HG03378 (cell line): ENCODE results near the gene NLGN1.
A peak's percentile ranks its signal among the peaks of the same experiment; 100 is the strongest.

ENCODE experiments used
- ATAC-seq: cut with Tn5 transposase; IDR thresholded peaks from one replicate; pipeline ENCODE4 v1.9.1; 2021; ENCODE audit warnings: mild to moderate bottlenecking, moderate library complexity; ENCODE audit not compliant: unreplicated experiment

The NLGN1 gene

GRCh38 chr3:174058804-174059203 lies 661.3 kb downstream of the NLGN1 start:
- no peak for ATAC-seq

GRCh38 chr3:174060431-174060830 lies 662.9 kb downstream of the NLGN1 start:
- ATAC-seq: no peak

GRCh38 chr3:174061162-174061561 lies 663.6 kb downstream of the NLGN1 start:
- no peak for ATAC-seq

GRCh38 chr3:174061731-174062130 lies 664.2 kb downstream of the NLGN1 start:
- no peak for ATAC-seq

- ATAC-seq: no peak
Observed at GRCh38 chr3:174062923-174063322, 665.4 kb downstream of the NLGN1 start.

GRCh38 chr3:174068035-174068434 lies 670.5 kb downstream of the NLGN1 start:
- no peak for ATAC-seq

GRCh38 chr3:174072675-174073074 lies 675.1 kb downstream of the NLGN1 start:
- ATAC-seq: no peak

- ATAC-seq: no peak
Observed at GRCh38 chr3:174083706-174084105, 686.2 kb downstream of the NLGN1 start.

- no peak for ATAC-seq
Observed at GRCh38 chr3:174089592-174089991, 692.0 kb downstream of the NLGN1 start.

GRCh38 chr3:174094669-174095068 lies 697.1 kb downstream of the NLGN1 start:
- ATAC-seq: no peak

GRCh38 chr3:174097686-174098085 lies 700.1 kb downstream of the NLGN1 start:
- no peak for ATAC-seq

GRCh38 chr3:174098746-174099145 lies 701.2 kb downstream of the NLGN1 start:
- no peak for ATAC-seq

GRCh38 chr3:174099724-174100123 lies 702.2 kb downstream of the NLGN1 start:
- ATAC-seq: no peak

- ATAC-seq: no peak
Observed at GRCh38 chr3:174100744-174101143, 703.2 kb downstream of the NLGN1 start.

GRCh38 chr3:174101244-174101643 lies 703.7 kb downstream of the NLGN1 start:
- peak; percentile 54 for ATAC-seq

- no peak for ATAC-seq
Observed at GRCh38 chr3:174102274-174102673, 704.7 kb downstream of the NLGN1 start.

- ATAC-seq: no peak
Observed at GRCh38 chr3:174102866-174103265, 705.3 kb downstream of the NLGN1 start.

GRCh38 chr3:174110761-174111160 lies 713.2 kb downstream of the NLGN1 start:
- ATAC-seq: no peak

GRCh38 chr3:174111776-174112175 lies 714.2 kb downstream of the NLGN1 start:
- no peak for ATAC-seq

GRCh38 chr3:174116421-174116820 lies 718.9 kb downstream of the NLGN1 start:
- ATAC-seq: no peak

GRCh38 chr3:174120997-174121396 lies 723.5 kb downstream of the NLGN1 start:
- no peak for ATAC-seq

GRCh38 chr3:174122411-174122810 lies 724.9 kb downstream of the NLGN1 start:
- no peak for ATAC-seq

- no peak for ATAC-seq
Observed at GRCh38 chr3:174125267-174125824, 727.8 kb downstream of the NLGN1 start.
